LHCN-M2 (cell line): ENCODE results near the gene CDH10. TPM values are rescaled to one million over a fixed set of nuclear protein-coding genes. Genes with fewer than 3 reads are reported as not detected.

Source experiments
- DNase-seq: peaks from one replicate; pipeline ENCODE4 v3.0.0-alpha.2; 2012; ENCODE audit warnings: low read depth
- total RNA-seq: library from RNA; depleted of rRNA; stranded (reverse); fragments of >200 nt; gene quantifications from 2 replicates; pipeline ENCODE4 v1.2.3, GENCODE V29; 2014

CDH10 gene
- total RNA-seq, 1 experiment from 2014 or later: not detected

GRCh38 chr5:24487368-24488229, 157.2 kb downstream of the CDH10 start:
- no peak for DNase-seq

- DNase-seq: no peak
Measured at GRCh38 chr5:24480952-24481351, 163.8 kb downstream of the CDH10 start.

GRCh38 chr5:24477958-24478357, 166.8 kb downstream of the CDH10 start:
- DNase-seq: no peak

GRCh38 chr5:24475101-24475500, 169.7 kb downstream of the CDH10 start:
- DNase-seq: no peak

- no peak for DNase-seq
Measured at GRCh38 chr5:24474685-24475084, 170.1 kb downstream of the CDH10 start.

- DNase-seq: no peak
Measured at GRCh38 chr5:24472518-24472917, 172.3 kb downstream of the CDH10 start.

- DNase-seq: no peak
Measured at GRCh38 chr5:24444414-24444813, 200.4 kb downstream of the CDH10 start.

GRCh38 chr5:24439465-24439864, 205.3 kb downstream of the CDH10 start:
- no peak for DNase-seq
